Activated T-cell treated with anti-CD3 and anti-CD28 coated beads, Interleukin-2, amount 50 U/mL, for 4 hours (primary cell): ENCODE data around the gene SAP30BP. TPM values are rescaled to one million over a fixed set of nuclear protein-coding genes. Genes with fewer than 3 reads are reported as not detected.

Source experiments
- ATAC-seq, 2 donors: fragments of 200-7000 bp; cut with Tn5 transposase; one replicate each; pipeline ENCODE4 v1.10.0; 2021
- DNase-seq: peaks from one replicate; pipeline ENCODE4 v3.0.0-alpha.2; 2020
- H3K27me3 Mint-ChIP-seq: one replicate; pipeline ENCODE4 v1.8.0; 2021; ENCODE audit warnings: low read depth, mixed read lengths
- H3K36me3 Mint-ChIP-seq: one replicate; pipeline ENCODE4 v1.8.0; 2022; ENCODE audit warnings: mixed read lengths; ENCODE audit not compliant: insufficient read depth
- H3K4me1 Mint-ChIP-seq: one replicate; pipeline ENCODE4 v1.8.0; 2021; ENCODE audit warnings: low read depth, mixed read lengths
- H3K4me3 Mint-ChIP-seq: one replicate; pipeline ENCODE4 v1.8.0; 2021; ENCODE audit warnings: mild to moderate bottlenecking, moderate library complexity, mixed read lengths
- H3K9me3 Mint-ChIP-seq: one replicate; pipeline ENCODE4 v1.8.0; 2021; ENCODE audit warnings: mixed read lengths
- total RNA-seq, 3 donors: library from RNA; stranded (reverse); gene quantifications; one replicate each; pipeline ENCODE4 v1.2.1, GENCODE V29; 2021

The SAP30BP gene
- total RNA-seq, 3 donors from 2014 or later = 115 to 124 (median 119) TPM

GRCh38 chr17:75752405-75752709 is 85.2 kb downstream of the SAP30BP start:
- DNase-seq (no peak), ATAC-seq (no peak)
- Mint-ChIP-seq H3K27me3 (peaks cover 3% of the 10 kb centered on the region), H3K9me3 (no peaks in the 10 kb centered on the region), H3K36me3 (no peaks in the 10 kb centered on the region), H3K4me1 (peaks cover 20% of the 10 kb centered on the region), H3K4me3 (no peak overlapping the region)

GRCh38 chr17:75752802-75753513 is 85.8 kb downstream of the SAP30BP start:
- ATAC-seq (no peak), DNase-seq (no peak)
- H3K9me3 Mint-ChIP-seq = no peaks in the 10 kb centered on the region
- H3K36me3 Mint-ChIP-seq = no peaks in the 10 kb centered on the region
- H3K4me3 Mint-ChIP-seq = peak overlapping the region; percentile 62
- peaks cover 17% of the 10 kb centered on the region for H3K4me1 Mint-ChIP-seq
- no peaks in the 10 kb centered on the region for H3K27me3 Mint-ChIP-seq

- DNase-seq = peak; percentile 67
- Mint-ChIP-seq H3K4me1 (peaks cover 17% of the 10 kb centered on the region), H3K4me3 (peak overlapping the region; percentile 62), H3K9me3 (no peaks in the 10 kb centered on the region), H3K27me3 (no peaks in the 10 kb centered on the region), H3K36me3 (no peaks in the 10 kb centered on the region)
- peak; percentile 89 to 90 for ATAC-seq
Measured at GRCh38 chr17:75753514-75754377, 86.6 kb downstream of the SAP30BP start.

DNA sequence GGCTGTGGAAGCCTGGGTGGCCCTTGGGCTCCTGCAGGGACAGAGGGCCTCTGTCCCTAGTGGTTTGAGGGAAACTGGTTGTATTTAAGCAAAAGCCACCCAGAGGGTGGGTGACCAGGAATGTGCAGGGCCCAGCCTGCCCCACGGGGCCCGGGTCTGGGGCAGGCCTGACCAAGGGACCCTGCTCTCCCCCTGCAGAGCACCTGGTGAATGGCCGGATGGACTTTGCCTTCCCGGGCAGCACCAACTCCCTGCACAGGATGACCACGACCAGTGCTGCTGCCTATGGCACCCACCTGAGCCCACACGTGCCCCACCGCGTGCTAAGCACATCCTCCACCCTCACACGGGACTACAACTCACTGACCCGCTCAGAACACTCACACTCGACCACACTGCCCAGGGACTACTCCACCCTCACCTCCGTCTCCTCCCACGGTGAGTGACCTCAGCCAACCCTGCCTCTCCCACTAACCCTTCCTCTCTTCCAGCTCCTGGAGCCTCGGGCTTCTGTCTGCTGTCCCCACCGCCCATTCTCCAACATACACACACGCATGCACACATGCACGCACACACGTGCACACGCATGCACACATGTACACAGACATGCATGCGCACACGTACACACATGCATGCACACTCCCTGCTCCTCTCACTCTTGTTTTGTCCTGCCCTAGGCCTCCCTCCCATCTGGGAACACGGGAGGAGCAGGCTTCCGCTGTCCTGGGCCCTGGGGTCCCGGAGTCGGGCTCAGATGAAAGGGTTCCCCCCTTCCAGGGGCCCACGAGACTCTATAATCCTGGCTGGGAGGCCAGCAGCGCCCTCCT is 87.5 kb downstream of the SAP30BP start:
- H3K36me3 Mint-ChIP-seq = no peaks in the 10 kb centered on the region
- no peaks in the 10 kb centered on the region for H3K27me3 Mint-ChIP-seq
- peak overlapping the region; percentile 22 for H3K4me3 Mint-ChIP-seq
- DNase-seq (no peak), ATAC-seq (no peak)
- H3K4me1 Mint-ChIP-seq = peaks cover 16% of the 10 kb centered on the region
- H3K9me3 Mint-ChIP-seq = no peaks in the 10 kb centered on the region

- DNase-seq = no peak
- Mint-ChIP-seq H3K27me3 (no peaks in the 10 kb centered on the region), H3K36me3 (no peaks in the 10 kb centered on the region), H3K4me1 (peaks cover 11% of the 10 kb centered on the region), H3K9me3 (no peaks in the 10 kb centered on the region), H3K4me3 (peak overlapping the region; percentile 22)
- ATAC-seq = no peak
Measured at GRCh38 chr17:75755205-75755901, 88.2 kb downstream of the SAP30BP start.

- Mint-ChIP-seq H3K36me3 (no peaks in the 10 kb centered on the region), H3K4me3 (no peak overlapping the region), H3K27me3 (no peaks in the 10 kb centered on the region), H3K4me1 (peaks cover 11% of the 10 kb centered on the region), H3K9me3 (no peaks in the 10 kb centered on the region)
- DNase-seq = no peak
- no peak for ATAC-seq
Measured at GRCh38 chr17:75755990-75756389, 88.9 kb downstream of the SAP30BP start.

- DNase-seq (no peak), ATAC-seq (no peak)
- peaks cover 11% of the 10 kb centered on the region for H3K4me1 Mint-ChIP-seq
- H3K4me3 Mint-ChIP-seq = no peak overlapping the region
- H3K9me3 Mint-ChIP-seq = no peaks in the 10 kb centered on the region
- H3K27me3 Mint-ChIP-seq = no peaks in the 10 kb centered on the region
- H3K36me3 Mint-ChIP-seq = no peaks in the 10 kb centered on the region
Measured at GRCh38 chr17:75756451-75757085, 89.4 kb downstream of the SAP30BP start.

GRCh38 chr17:75757086-75757681 is 90.0 kb downstream of the SAP30BP start:
- DNase-seq (no peak), ATAC-seq (no peak)
- Mint-ChIP-seq H3K4me3 (no peak overlapping the region), H3K36me3 (no peaks in the 10 kb centered on the region), H3K27me3 (no peaks in the 10 kb centered on the region), H3K4me1 (peaks cover 11% of the 10 kb centered on the region), H3K9me3 (no peaks in the 10 kb centered on the region)

Other genes with a start within 250 kb of the SAP30BP start
- 10 to 100 TPM; 44.0 to 49.6 (median 46.6) TPM for gene TMEM94, start 210.7 kb upstream of the SAP30BP start, total RNA-seq
- gene CASKIN2, start 151.8 kb upstream of the SAP30BP start, total RNA-seq = 1 to 10 TPM; 4.3 to 6.0 (median 5.9) TPM
- gene TSEN54, start 150.8 kb upstream of the SAP30BP start, total RNA-seq = 10 to 100 TPM; 64.1 to 76.2 (median 71.5) TPM
- gene LLGL2, start 141.6 kb upstream of the SAP30BP start, total RNA-seq = 10 to 100 TPM in 2 of 3 donors, 1 to 10 TPM in 1; 9.5 to 14.1 (median 10.2) TPM
- 10 to 100 TPM in 2 of 3 donors, 1 to 10 TPM in 1; 9.3 to 29.6 (median 14.0) TPM for gene MYO15B, start 79.5 kb upstream of the SAP30BP start, total RNA-seq
- gene SMIM5, start 33.9 kb upstream of the SAP30BP start, total RNA-seq = under 1 TPM in 1 of 3 donors, not detected in 2; 0.24 TPM
- 10 to 100 TPM; 20.7 to 26.1 (median 21.8) TPM for gene RECQL5, start 184 bp upstream of the SAP30BP start, total RNA-seq
- gene ITGB4, start 54.1 kb downstream of the SAP30BP start, total RNA-seq = 1 to 10 TPM in 2 of 3 donors, under 1 TPM in 1; 0.63 to 2.3 (median 1.6) TPM
- 10 to 100 TPM; 16.9 to 23.5 (median 21.3) TPM for gene GALK1, start 97.9 kb downstream of the SAP30BP start, total RNA-seq
- gene UNK, start 117.5 kb downstream of the SAP30BP start, total RNA-seq = 10 to 100 TPM; 21.0 to 24.5 (median 22.6) TPM
- 100 to 1,000 TPM; 122 to 146 (median 124) TPM for gene UNC13D, start 177.1 kb downstream of the SAP30BP start, total RNA-seq
- 10 to 100 TPM; 31.0 to 47.8 (median 44.5) TPM for gene WBP2, start 188.0 kb downstream of the SAP30BP start, total RNA-seq
- gene TRIM47, start 211.2 kb downstream of the SAP30BP start, total RNA-seq = 10 to 100 TPM; 12.8 to 18.1 (median 14.5) TPM
- 10 to 100 TPM; 35.3 to 46.9 (median 43.7) TPM for gene TRIM65, start 229.6 kb downstream of the SAP30BP start, total RNA-seq
- 100 to 1,000 TPM; 203 to 227 (median 218) TPM for gene MRPL38, start 237.5 kb downstream of the SAP30BP start, total RNA-seq